ENCODE measurements around the gene UQCR10.

UQCR10 gene

GRCh38 chr22:29740216-29740615 is 27.0 kb upstream of the UQCR10 start:
- H3K36me3 ChIP-seq = peaks cover 18 to 59% (median 40%) of the 10 kb centered on the region in 11 experiments; a peak in 21 of 22 replicates
- H3K4me2 ChIP-seq = 0 out of 22 replicates have a peak overlapping the region, but pooled peaks of 1 of the 11 experiments have one; percentile 97
- 0 out of 22 replicates have a peak, but pooled peaks cover 0 to under 1% (median 0%) of the 10 kb centered on the region in 11 experiments for H3K27me3 ChIP-seq
- no peak overlapping the region; a peak in 1 of 22 replicates for H3K9ac ChIP-seq
- no peak for TF ChIP-seq Cebpa-rat (IDR thresholded peaks at IDR 0.05)
- H3K27ac ChIP-seq = peak overlapping the region in 4 of 11 experiments; percentile 30 to 88 (median 77); a peak in 8 of 22 replicates
- H3K9me3 ChIP-seq (replicated peaks in 1 of 11) = no peaks in the 10 kb centered on the region
- H4K20me1 ChIP-seq = peaks cover 0 to 9% (median 0%) of the 10 kb centered on the region in 11 experiments; a peak in 3 of 22 replicates
- peaks cover 20 to 78% (median 59%) of the 10 kb centered on the region in 10 experiments for H3K4me1 ChIP-seq
- no peak overlapping the region for H3K4me3 ChIP-seq

DNA sequence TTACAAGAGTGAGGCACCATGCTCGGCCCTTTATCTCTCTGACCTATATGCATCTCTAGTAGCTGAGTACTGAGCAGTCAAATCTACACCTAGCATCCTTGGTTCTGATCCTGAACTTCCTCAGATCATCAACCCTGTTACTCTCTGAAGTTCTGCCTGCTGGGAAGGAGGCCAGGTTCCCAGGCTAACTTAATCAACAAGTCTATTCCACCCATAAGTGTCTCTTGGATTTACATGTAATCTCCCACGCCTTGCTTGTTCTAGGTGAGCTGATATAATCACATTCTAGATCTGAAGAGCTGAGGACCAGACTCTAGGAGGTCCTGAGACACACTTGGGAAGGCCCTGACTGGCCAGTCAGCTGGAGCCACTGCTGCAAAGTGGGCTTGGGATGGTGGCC is 25.2 kb upstream of the UQCR10 start:
- no peaks in the 10 kb centered on the region for H4K20me1 ChIP-seq
- no peaks in the 10 kb centered on the region for H3K27me3 ChIP-seq
- peaks cover 30 to 73% (median 57%) of the 10 kb centered on the region in 11 experiments; a peak in 21 of 22 replicates for H3K36me3 ChIP-seq
- H3K9ac ChIP-seq = peak overlapping the region in 5 of 11 experiments; percentile 6 to 37 (median 22); a peak in 5 of 22 replicates
- peaks cover 20 to 69% (median 53%) of the 10 kb centered on the region in 10 experiments for H3K4me1 ChIP-seq
- H3K9me3 ChIP-seq (replicated peaks in 1 of 11) = no peaks in the 10 kb centered on the region
- no peak overlapping the region for H3K4me3 ChIP-seq
- TF ChIP-seq Cebpa-rat (IDR thresholded peaks at IDR 0.05) = no peak
- H3K27ac ChIP-seq = peak overlapping the region in 7 of 11 experiments; percentile 32 to 88 (median 66); a peak in 14 of 22 replicates
- peak overlapping the region in 10 of 11 experiments; percentile 14 to 84 (median 78); a peak in 18 of 22 replicates for H3K4me2 ChIP-seq

DNA sequence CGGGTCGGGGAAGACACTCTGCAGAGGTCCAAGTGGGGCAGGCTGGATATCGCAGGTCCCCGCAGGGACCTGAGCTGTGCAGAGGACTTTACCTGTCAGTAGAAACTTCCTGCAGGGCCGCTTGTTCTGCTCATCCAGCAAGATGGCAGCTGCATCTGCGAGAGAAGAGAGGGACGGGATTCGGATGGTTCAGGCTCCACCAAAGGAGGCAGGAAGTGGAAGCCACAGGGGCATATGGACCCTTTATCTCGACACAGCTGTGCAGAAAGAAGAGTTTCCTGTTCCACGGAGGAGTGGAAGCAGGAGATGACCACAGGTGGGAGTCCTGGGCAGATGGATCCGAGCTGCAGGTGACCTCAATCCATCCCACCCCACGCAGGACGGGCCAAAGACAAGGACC is 24.8 kb upstream of the UQCR10 start:
- Histone ChIP-seq H3K9ac (peak overlapping the region in 5 of 11 experiments; percentile 10 to 49 (median 29); a peak in 6 of 22 replicates), H3K9me3 (replicated peaks in 1 of 11) (no peaks in the 10 kb centered on the region), H3K27me3 (no peaks in the 10 kb centered on the region), H3K4me3 (no peak overlapping the region), H3K36me3 (peaks cover 34 to 77% (median 61%) of the 10 kb centered on the region in 11 experiments), H3K27ac (peak overlapping the region in 7 of 11 experiments; percentile 32 to 88 (median 66); a peak in 14 of 22 replicates), H3K4me2 (peak overlapping the region; percentile 14 to 84 (median 77); a peak in 18 of 22 replicates), H4K20me1 (no peaks in the 10 kb centered on the region), H3K4me1 (peaks cover 20 to 65% (median 49%) of the 10 kb centered on the region in 10 experiments)
- no peak for TF ChIP-seq Cebpa-rat (IDR thresholded peaks at IDR 0.05)

GRCh38 chr22:29744902-29745301 is 22.3 kb upstream of the UQCR10 start:
- H3K4me2 ChIP-seq = no peak overlapping the region; a peak in 1 of 22 replicates
- peak overlapping the region in 4 of 11 experiments; percentile 6 to 45 (median 42); a peak in 4 of 22 replicates for H3K27ac ChIP-seq
- no peak overlapping the region for H3K4me3 ChIP-seq
- H3K9me3 ChIP-seq (replicated peaks in 1 of 11) = no peaks in the 10 kb centered on the region
- H3K9ac ChIP-seq = peak overlapping the region in 1 of 11 experiments; percentile 29; a peak in 1 of 22 replicates
- H3K36me3 ChIP-seq = peaks cover 36 to 88% (median 66%) of the 10 kb centered on the region in 11 experiments
- H3K27me3 ChIP-seq = no peaks in the 10 kb centered on the region
- no peak for TF ChIP-seq Cebpa-rat (IDR thresholded peaks at IDR 0.05)
- peaks cover 0 to 6% (median 0%) of the 10 kb centered on the region in 11 experiments; a peak in 1 of 22 replicates for H4K20me1 ChIP-seq
- H3K4me1 ChIP-seq = peaks cover 4 to 58% (median 41%) of the 10 kb centered on the region in 10 experiments; a peak in 19 of 20 replicates

- Histone ChIP-seq H3K4me2 (no peak overlapping the region), H3K36me3 (peaks cover 26 to 72% (median 50%) of the 10 kb centered on the region in 11 experiments), H4K20me1 (peaks cover 0 to 8% (median 0%) of the 10 kb centered on the region in 11 experiments; a peak in 3 of 22 replicates), H3K9ac (no peak overlapping the region), H3K27ac (peak overlapping the region in 4 of 11 experiments; percentile 3 to 86 (median 58); a peak in 5 of 22 replicates), H3K9me3 (replicated peaks in 1 of 11) (no peaks in the 10 kb centered on the region), H3K4me1 (peaks cover 14 to 59% (median 53%) of the 10 kb centered on the region in 10 experiments), H3K4me3 (no peak overlapping the region), H3K27me3 (no peaks in the 10 kb centered on the region)
- TF ChIP-seq Cebpa-rat (IDR thresholded peaks at IDR 0.05) = no peak
These were observed 19.3 kb upstream of the UQCR10 start for GRCh38 chr22:29747832-29748231.

DNA sequence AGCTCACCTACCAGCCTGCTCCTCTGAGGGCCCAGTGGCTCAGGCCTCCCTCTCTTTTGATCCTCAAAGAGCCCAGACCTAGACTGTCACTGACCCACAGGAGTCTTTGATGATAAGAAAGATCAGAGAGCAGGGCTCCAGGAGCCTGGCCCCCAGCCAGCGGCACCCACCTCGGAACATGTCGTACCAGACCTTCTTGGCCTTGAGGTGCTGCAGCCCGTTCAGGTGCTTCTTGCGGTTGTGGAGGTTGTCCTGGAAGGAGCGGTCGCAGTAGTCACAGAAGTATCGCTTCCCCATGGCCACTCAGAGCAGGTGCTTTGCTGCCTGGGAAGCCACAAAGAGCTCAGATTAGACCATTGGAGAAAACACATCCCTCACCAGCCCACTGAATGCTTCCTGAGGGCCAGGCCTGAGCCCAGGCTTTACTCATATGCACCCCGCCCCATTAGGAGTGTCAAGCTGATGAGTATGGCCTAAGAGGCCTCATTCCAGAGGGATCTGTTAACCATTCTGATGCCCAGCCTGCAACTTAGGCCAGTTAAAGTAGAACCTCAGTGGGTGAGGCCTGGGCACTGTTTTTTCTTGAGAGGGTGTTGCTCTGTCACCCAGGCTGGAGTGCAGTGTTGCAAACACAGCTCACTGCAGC is 18.8 kb upstream of the UQCR10 start:
- H3K4me2 ChIP-seq = peak overlapping the region in 7 of 11 experiments; percentile 10 to 64 (median 41); a peak in 8 of 22 replicates
- H3K4me1 ChIP-seq = peaks cover 14 to 59% (median 52%) of the 10 kb centered on the region in 10 experiments
- peak overlapping the region in 5 of 11 experiments; percentile 3 to 86 (median 31); a peak in 8 of 22 replicates for H3K27ac ChIP-seq
- no peaks in the 10 kb centered on the region for H3K9me3 ChIP-seq (replicated peaks in 1 of 11)
- no peak overlapping the region for H3K4me3 ChIP-seq
- no peak for TF ChIP-seq Cebpa-rat (IDR thresholded peaks at IDR 0.05)
- no peaks in the 10 kb centered on the region for H3K27me3 ChIP-seq
- H3K9ac ChIP-seq = peak overlapping the region in 1 of 11 experiments; percentile 34; a peak in 2 of 22 replicates
- H3K36me3 ChIP-seq = peaks cover 26 to 73% (median 50%) of the 10 kb centered on the region in 11 experiments
- H4K20me1 ChIP-seq = peaks cover 0 to 8% (median 0%) of the 10 kb centered on the region in 11 experiments; a peak in 3 of 22 replicates

GRCh38 chr22:29750029-29750428 is 17.1 kb upstream of the UQCR10 start:
- Histone ChIP-seq H3K4me1 (peaks cover 14 to 73% (median 67%) of the 10 kb centered on the region in 10 experiments), H3K27ac (peak overlapping the region in 9 of 11 experiments; percentile 57 to 86 (median 73); a peak in 13 of 22 replicates), H3K9ac (peak overlapping the region in 3 of 11 experiments; percentile 22 to 48 (median 39); a peak in 4 of 22 replicates), H3K4me3 (no peak overlapping the region), H3K27me3 (no peaks in the 10 kb centered on the region), H3K4me2 (peak overlapping the region in 7 of 11 experiments; percentile 10 to 64 (median 42); a peak in 11 of 22 replicates), H4K20me1 (peaks cover 0 to 8% (median 0%) of the 10 kb centered on the region in 11 experiments; a peak in 3 of 22 replicates), H3K36me3 (peaks cover 26 to 69% (median 46%) of the 10 kb centered on the region in 11 experiments), H3K9me3 (replicated peaks in 1 of 11) (no peaks in the 10 kb centered on the region)
- TF ChIP-seq Cebpa-rat (IDR thresholded peaks at IDR 0.05) = no peak

DNA sequence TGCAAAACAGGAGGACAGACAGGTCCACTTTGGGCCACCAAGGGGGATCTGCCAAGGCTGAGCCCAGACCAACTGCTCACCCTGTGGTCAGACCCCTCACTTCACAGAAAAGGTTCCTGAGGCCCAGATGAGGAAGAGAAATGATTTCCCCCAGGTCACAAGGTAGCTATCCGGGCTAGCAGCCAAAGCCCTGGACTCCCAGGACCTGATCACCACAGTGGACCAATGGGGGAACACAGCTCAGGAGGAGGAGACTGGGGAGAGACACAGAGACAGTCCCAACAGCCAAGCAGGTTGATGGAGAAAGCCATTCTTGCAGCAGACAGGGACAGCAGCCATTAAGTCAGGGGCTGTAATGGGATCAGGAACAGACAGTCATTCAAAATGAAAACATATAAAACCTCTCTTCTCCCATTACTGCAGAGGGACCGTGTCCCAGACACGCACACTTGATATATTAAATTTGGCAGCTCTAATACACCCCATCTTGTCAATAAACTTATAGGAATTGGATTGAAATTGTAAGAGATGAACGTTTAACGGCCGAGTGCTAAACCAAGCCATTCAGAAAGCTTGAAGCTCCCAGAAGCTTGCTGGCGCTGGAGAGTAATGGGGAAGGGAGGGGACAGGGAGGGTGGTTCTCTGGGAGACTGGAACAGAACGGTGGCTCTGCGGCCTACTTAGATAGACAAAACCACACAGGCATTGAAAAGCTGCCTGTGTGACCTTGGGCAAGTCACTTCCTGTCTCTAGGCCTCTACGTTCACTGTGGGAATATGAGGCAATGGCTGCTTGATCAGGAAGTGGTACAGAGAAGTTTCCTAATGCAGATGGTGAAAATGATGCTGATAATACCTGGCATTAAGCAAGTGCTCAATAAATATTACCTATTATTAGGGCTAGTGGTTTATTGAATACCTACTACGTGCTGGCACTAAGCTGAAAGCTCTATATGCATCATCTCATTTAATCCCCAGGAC is 16.3 kb upstream of the UQCR10 start:
- Histone ChIP-seq H4K20me1 (peaks cover 0 to 12% (median 0%) of the 10 kb centered on the region in 11 experiments; a peak in 3 of 22 replicates), H3K9me3 (replicated peaks in 1 of 11) (no peaks in the 10 kb centered on the region), H3K4me2 (peak overlapping the region in 9 of 11 experiments; percentile 10 to 64 (median 41); a peak in 13 of 22 replicates), H3K9ac (peak overlapping the region in 8 of 11 experiments; percentile 27 to 56 (median 45); a peak in 9 of 22 replicates), H3K36me3 (peaks cover 26 to 61% (median 38%) of the 10 kb centered on the region in 11 experiments), H3K27me3 (no peaks in the 10 kb centered on the region), H3K4me3 (no peak overlapping the region), H3K4me1 (peaks cover 20 to 80% (median 74%) of the 10 kb centered on the region in 10 experiments), H3K27ac (peak overlapping the region in 9 of 11 experiments; percentile 57 to 86 (median 76); a peak in 18 of 22 replicates)
- peak in 9 of 11 experiments; percentile 42 to 80 (median 62); a peak in 12 of 22 replicates for TF ChIP-seq Cebpa-rat (IDR thresholded peaks at IDR 0.05)
